ENCODE data around the gene ADCY3. TPM values are rescaled to one million over a fixed set of nuclear protein-coding genes. Genes with fewer than 3 reads are reported as not detected.

The ADCY3 gene
- total RNA-seq, 1 experiment from 2014 or later, result 71.1 TPM

DNA sequence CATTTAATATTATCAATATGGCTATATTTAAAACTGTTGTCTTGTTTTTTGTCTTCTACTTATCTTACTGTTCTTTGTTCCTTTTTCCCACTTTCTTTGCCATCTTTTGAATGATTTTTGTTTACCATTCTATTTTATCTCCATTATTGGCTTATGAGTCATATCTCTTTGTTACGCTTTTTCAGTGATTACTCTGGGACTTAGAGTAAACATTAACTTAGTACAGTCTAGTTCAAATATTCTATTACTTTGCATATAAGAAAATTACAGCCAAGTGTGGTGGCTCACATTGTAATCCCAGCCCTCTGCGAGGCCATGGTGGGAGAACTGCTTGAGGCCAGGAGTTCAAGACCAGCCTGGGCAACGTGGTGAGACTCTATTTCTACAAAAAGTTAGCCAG lies 26.1 kb downstream of the ADCY3 start (continued):
- TF ChIP-seq SRF (IDR thresholded peaks at IDR 0.05; ENCODE audit: low read depth), result no peak

DNA sequence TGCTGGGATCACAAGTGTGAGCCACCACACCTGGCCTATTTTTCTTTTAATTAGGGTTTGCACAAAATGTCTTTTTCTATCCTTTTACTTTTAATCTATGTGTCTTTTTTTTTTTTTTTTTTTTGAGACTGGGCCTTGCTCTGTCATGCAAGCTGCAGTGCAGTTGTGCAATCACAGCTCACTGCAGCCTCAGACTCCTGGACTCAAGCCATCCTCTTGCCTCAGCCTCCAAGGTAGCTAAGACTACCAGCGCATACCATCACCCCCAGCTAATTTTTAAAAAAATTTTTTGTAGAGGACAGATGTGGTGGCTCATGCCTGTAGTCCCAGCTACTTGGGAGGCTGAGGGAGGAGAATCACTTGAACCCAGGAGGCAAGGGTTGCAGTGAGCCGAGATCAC lies 27.1 kb downstream of the ADCY3 start:
- RAD21 ChIA-PET (ENCODE audit: low non-redundant PET in 1 of 2, low total read pairs in 2 of 2, uncharacterized antibody in 2 of 2, unreplicated experiment in 2 of 2), result no interaction called here
- Histone ChIP-seq H2AFZ (ENCODE audit: low read depth, low read length, poor library complexity, severe bottlenecking) (no peak overlapping the region), H3K4me1 (ENCODE audit: control insufficient read depth in 1 of 2, insufficient read depth in 2 of 2, low read length in 2 of 2) (no peaks in the 10 kb centered on the region), H3K27me3 (ENCODE audit: insufficient read depth, low read length) (no peaks in the 10 kb centered on the region), H4K20me1 (ENCODE audit: insufficient read depth) (no peaks in the 10 kb centered on the region), H3K9me2 (ENCODE audit: insufficient read depth) (no peaks in the 10 kb centered on the region), H3K79me2 (ENCODE audit: insufficient read depth, low read length) (0 out of 2 replicates have a peak, but pooled peaks cover 6% of the 10 kb centered on the region), H3K9ac (ENCODE audit: low read length) (no peak overlapping the region), H3K4me3 (replicated peaks in 1 of 2; ENCODE audit: low read depth in 1 of 2, low read length in 2 of 2) (no peak overlapping the region), H3K36me3 (ENCODE audit: control insufficient read depth in 1 of 2, insufficient read depth in 2 of 2, low read length in 2 of 2) (peaks cover 0 to 21% of the 10 kb centered on the region in 2 experiments; a peak in 2 of 4 replicates), H3K27ac (ENCODE audit: low read depth, low read length) (no peak overlapping the region), H3K4me2 (ENCODE audit: low read length) (no peak overlapping the region), H3K9me3 (ENCODE audit: control insufficient read depth in 1 of 2, insufficient read depth in 1 of 2, low read depth in 1 of 2, low read length in 2 of 2) (peaks cover 13 to 15% of the 10 kb centered on the region in 2 experiments; a peak in 2 of 4 replicates)
- POLR2A ChIA-PET, result no interaction called here
- CTCF ChIA-PET, result no interaction called here
- BruUV-seq (replicated peaks), result no TSS peak
- TF ChIP-seq POLR2A (IDR thresholded peaks at IDR 0.05; ENCODE audit: borderline replicate concordance, extremely low read depth, insufficient read depth, insufficient read length) (no peak), CEBPB (IDR thresholded peaks at IDR 0.05; ENCODE audit: low read depth) (no peak), TCF7L2 (IDR thresholded peaks at IDR 0.05; ENCODE audit: borderline replicate concordance, extremely low read depth, insufficient read depth, insufficient read length) (no peak), SP1 (IDR thresholded peaks at IDR 0.05; ENCODE audit: low read depth) (no peak), JUND (IDR thresholded peaks at IDR 0.05) (no peak), RAD21 (IDR thresholded peaks at IDR 0.05; ENCODE audit: low read depth) (no peak), EZH2 (IDR thresholded peaks at IDR 0.05) (no peak), FOSL1 (IDR thresholded peaks at IDR 0.05; ENCODE audit: low read depth) (no peak), POLR2AphosphoS5 (IDR thresholded peaks at IDR 0.05; ENCODE audit: low read depth, low read length) (no peak), SRF (IDR thresholded peaks at IDR 0.05; ENCODE audit: low read depth) (no peak), CBX3 (IDR thresholded peaks at IDR 0.05; ENCODE audit: low read depth) (no peak), ZFX (IDR thresholded peaks at IDR 0.05) (no peak), SIN3A (IDR thresholded peaks at IDR 0.05; ENCODE audit: low read depth) (no peak), YY1 (IDR thresholded peaks at IDR 0.05; ENCODE audit: extremely low read depth, insufficient replicate concordance, low read depth, low read length) (no peak), EZH2phosphoT487 (IDR thresholded peaks at IDR 0.05; ENCODE audit: borderline replicate concordance) (no peak)
- TF ChIP-seq, protein P1, sequence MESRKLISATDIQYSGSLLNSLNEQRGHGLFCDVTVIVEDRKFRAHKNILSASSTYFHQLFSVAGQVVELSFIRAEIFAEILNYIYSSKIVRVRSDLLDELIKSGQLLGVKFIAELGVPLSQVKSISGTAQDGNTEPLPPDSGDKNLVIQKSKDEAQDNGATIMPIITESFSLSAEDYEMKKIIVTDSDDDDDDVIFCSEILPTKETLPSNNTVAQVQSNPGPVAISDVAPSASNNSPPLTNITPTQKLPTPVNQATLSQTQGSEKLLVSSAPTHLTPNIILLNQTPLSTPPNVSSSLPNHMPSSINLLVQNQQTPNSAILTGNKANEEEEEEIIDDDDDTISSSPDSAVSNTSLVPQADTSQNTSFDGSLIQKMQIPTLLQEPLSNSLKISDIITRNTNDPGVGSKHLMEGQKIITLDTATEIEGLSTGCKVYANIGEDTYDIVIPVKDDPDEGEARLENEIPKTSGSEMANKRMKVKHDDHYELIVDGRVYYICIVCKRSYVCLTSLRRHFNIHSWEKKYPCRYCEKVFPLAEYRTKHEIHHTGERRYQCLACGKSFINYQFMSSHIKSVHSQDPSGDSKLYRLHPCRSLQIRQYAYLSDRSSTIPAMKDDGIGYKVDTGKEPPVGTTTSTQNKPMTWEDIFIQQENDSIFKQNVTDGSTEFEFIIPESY (IDR thresholded peaks at IDR 0.05; ENCODE audit: extremely low read depth, insufficient replicate concordance, low read length), result no peak
- TF ChIP-seq, protein P2, sequence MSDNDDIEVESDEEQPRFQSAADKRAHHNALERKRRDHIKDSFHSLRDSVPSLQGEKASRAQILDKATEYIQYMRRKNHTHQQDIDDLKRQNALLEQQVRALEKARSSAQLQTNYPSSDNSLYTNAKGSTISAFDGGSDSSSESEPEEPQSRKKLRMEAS (IDR thresholded peaks at IDR 0.05), result no peak
- TF ChIP-seq, protein P3, sequence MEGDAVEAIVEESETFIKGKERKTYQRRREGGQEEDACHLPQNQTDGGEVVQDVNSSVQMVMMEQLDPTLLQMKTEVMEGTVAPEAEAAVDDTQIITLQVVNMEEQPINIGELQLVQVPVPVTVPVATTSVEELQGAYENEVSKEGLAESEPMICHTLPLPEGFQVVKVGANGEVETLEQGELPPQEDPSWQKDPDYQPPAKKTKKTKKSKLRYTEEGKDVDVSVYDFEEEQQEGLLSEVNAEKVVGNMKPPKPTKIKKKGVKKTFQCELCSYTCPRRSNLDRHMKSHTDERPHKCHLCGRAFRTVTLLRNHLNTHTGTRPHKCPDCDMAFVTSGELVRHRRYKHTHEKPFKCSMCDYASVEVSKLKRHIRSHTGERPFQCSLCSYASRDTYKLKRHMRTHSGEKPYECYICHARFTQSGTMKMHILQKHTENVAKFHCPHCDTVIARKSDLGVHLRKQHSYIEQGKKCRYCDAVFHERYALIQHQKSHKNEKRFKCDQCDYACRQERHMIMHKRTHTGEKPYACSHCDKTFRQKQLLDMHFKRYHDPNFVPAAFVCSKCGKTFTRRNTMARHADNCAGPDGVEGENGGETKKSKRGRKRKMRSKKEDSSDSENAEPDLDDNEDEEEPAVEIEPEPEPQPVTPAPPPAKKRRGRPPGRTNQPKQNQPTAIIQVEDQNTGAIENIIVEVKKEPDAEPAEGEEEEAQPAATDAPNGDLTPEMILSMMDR (IDR thresholded peaks at IDR 0.05 in 2 of 3, conservative IDR thresholded peaks at IDR 0.05 in 1 of 3; ENCODE audit: borderline replicate concordance in 1 of 3, insufficient read depth in 1 of 3, low read depth in 2 of 3, low read length in 2 of 3), result no peak
- ATAC-seq, result no peak
- no peak for DNase-seq (ENCODE audit: low read depth, low spot score)
- intact Hi-C loops (cut with micrococcal nuclease), result no loop called here

All from HCT116 (cell line).